DND-41 (cell line): ENCODE measurements around the gene RBM19.

Experiments
- CTCF ChIP-seq: IDR thresholded peaks from 2 replicates; pipeline ENCODE4 v1.5.1; 2012; ENCODE audit warnings: borderline replicate concordance, low read length, moderate library complexity, mild to moderate bottlenecking; ENCODE audit not compliant: poor library complexity, severe bottlenecking; ENCODE audit errors: extremely low read depth
- EZH2 ChIP-seq: IDR thresholded peaks from 3 replicates; pipeline ENCODE4 v1.6.1; 2012; ENCODE audit warnings: borderline replicate concordance, low read depth, mild to moderate bottlenecking, moderate library complexity, low read length, inconsistent platforms; ENCODE audit not compliant: severe bottlenecking

GRCh38 chr12:113957627-113958026 is 8.5 kb downstream of the RBM19 start:
- no peak for TF ChIP-seq CTCF
- TF ChIP-seq EZH2, result no peak
